ENCODE measurements around the gene LY6G5C. TPM values are rescaled to one million over a fixed set of nuclear protein-coding genes. Genes with fewer than 3 reads are reported as not detected.

LY6G5C gene
- polyA plus RNA-seq, 1 experiment: 2.0 TPM

DNA sequence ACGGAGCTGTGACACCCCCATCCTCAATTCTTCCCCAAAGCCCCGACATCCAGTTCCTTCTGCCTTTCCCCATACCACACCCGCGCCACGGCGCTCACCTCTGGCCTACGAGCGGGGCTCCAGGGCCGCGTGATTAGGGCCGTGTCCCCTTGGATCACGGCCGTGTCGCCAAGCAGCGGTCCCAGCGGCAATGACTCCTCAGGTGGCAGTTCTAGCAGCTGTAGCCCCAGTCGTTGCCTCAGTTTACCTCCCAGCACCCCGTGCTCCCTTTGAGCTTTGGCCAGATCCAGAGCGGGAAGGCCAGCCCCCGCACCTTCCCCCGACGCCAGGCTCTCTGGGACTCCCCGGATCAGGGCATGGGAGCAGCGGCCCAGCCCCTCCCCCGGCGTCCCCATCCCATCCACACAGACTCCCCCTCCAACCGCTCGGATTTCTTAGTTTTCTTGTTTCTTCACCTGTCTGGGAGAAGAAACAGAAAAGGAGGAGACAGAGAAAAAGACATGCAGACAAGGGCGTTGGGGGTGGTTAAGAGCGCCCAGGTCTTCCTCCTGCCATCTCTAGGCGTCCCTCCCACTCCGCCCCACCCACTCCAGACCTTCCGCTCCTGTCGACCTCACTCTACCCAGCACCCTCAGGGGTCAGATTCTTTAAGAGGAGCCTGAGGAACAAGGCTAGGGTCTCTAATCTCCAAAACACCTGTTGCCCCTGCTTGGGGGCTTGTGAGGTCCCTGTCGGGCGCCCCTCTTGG, 48.1 kb upstream of the LY6G5C start, which contains the start of gene DDAH2:
Gene DDAH2, minus strand, starts transcription at position 533 of the 748 bp plus-strand sequence. Its CDS starts 138 bp downstream, at position 395.
- TF ChIP-seq, protein P1, sequence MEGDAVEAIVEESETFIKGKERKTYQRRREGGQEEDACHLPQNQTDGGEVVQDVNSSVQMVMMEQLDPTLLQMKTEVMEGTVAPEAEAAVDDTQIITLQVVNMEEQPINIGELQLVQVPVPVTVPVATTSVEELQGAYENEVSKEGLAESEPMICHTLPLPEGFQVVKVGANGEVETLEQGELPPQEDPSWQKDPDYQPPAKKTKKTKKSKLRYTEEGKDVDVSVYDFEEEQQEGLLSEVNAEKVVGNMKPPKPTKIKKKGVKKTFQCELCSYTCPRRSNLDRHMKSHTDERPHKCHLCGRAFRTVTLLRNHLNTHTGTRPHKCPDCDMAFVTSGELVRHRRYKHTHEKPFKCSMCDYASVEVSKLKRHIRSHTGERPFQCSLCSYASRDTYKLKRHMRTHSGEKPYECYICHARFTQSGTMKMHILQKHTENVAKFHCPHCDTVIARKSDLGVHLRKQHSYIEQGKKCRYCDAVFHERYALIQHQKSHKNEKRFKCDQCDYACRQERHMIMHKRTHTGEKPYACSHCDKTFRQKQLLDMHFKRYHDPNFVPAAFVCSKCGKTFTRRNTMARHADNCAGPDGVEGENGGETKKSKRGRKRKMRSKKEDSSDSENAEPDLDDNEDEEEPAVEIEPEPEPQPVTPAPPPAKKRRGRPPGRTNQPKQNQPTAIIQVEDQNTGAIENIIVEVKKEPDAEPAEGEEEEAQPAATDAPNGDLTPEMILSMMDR (IDR thresholded peaks at IDR 0.05; ENCODE audit: low read depth, low read length): no peak
- Histone ChIP-seq H3K27ac (ENCODE audit: low read depth, low read length) (peak within 1 kb of the TSS; percentile 90), H3K4me3 (ENCODE audit: low read depth, low read length) (peak within 1 kb of the TSS; percentile 90), H3K27me3 (ENCODE audit: control insufficient read depth, insufficient read depth, low read length) (no peaks in the 10 kb centered on the region), H3K9me3 (ENCODE audit: control insufficient read depth, insufficient read depth, low read length) (peaks cover 4% of the 10 kb centered on the region; the same call in 1 of the 2 replicates)
- ChIA-PET CTCF (interaction anchor here (0.6 to 2.8 kb wide), 7 partner anchors 10 to 223 kb away, joined by 3 to 11 read pairs (median 4); partner anchors contain the start of gene MSH5), POLR2A (interaction anchor here (0.5 to 1.4 kb wide), 5 partner anchors 11 to 99 kb away, joined by 3 to 8 read pairs (median 3); partner anchors contain the start of genes HSPA1A, HSPA1B, HSPA1L and LSM2)
- no peak for DNase-seq (ENCODE audit: low read depth, low spot score)

DNA sequence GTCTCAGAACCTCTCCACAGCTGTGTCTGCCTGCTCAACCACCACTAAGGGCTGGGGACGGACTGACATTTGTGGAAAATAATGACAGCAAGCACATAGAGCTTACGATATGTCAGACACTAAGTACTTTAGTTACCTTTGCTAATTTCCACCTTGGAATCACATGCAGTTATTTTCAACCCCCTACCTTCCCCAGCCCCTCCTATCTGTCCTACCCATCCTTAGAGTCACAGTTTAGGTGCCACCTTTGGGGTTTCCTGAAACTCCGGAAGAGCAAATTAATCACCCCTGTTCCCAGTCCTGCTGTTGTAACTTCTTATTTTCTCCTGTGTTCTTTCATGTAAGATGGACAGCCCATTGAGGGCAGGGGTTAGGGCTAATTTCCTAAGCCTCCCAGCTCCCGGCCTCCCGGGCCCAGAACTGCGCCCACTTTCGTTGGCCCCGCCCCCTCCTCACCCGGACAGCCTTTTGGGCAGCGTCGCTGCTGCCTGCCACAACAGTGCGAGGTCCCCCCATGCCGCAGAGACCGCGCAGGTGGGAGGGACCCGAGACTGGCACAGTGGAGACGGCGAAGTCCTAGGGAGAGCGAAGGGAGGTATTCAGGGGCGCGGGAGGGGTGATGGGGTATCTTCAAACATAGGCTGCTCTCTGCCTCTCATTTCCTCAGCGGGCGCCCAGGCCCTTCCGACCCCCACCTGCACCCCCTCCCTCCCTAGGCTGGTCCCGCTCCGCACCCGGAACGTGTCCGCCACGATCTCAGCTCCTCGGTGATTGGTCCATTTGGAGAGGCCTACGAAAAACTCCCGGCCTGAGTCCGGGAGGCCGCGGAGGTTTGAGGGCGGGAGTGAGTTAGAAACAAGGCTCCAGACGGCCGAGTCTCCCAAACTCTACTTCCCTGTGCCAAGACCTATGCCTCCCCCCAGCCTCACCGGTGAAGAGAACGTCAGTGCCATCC, 47.1 kb upstream of the LY6G5C start:
- Histone ChIP-seq H3K9me3 (ENCODE audit: control insufficient read depth, insufficient read depth, low read length) (peaks cover 4% of the 10 kb centered on the region; the same call in 1 of the 2 replicates), H3K27me3 (ENCODE audit: control insufficient read depth, insufficient read depth, low read length) (no peaks in the 10 kb centered on the region), H3K27ac (ENCODE audit: low read depth, low read length) (no peak overlapping the region), H3K4me3 (ENCODE audit: low read depth, low read length) (peak overlapping the region; percentile 90)
- POLR2A ChIA-PET: interaction anchor here (0.6 kb wide), 1 partner anchor 43 kb away, joined by 4 read pairs; no protein-coding TSS in a partner anchor
- CTCF ChIA-PET: interaction anchor here (2.8 kb wide), 1 partner anchor 103 kb away, joined by 11 read pairs; no protein-coding TSS in a partner anchor
- DNase-seq (ENCODE audit: low read depth, low spot score): no peak
- TF ChIP-seq, protein P1 (IDR thresholded peaks at IDR 0.05; ENCODE audit: low read depth, low read length): no peak

GRCh38 chr6:31727034-31727716, 46.3 kb upstream of the LY6G5C start:
- H3K27ac ChIP-seq (ENCODE audit: low read depth, low read length): no peak overlapping the region
- ChIA-PET POLR2A (no interaction called here), CTCF (no interaction called here)
- TF ChIP-seq, protein P1 (IDR thresholded peaks at IDR 0.05; ENCODE audit: low read depth, low read length): no peak
- peaks cover 4% of the 10 kb centered on the region; the same call in 1 of the 2 replicates for H3K9me3 ChIP-seq (ENCODE audit: control insufficient read depth, insufficient read depth, low read length)
- no peaks in the 10 kb centered on the region for H3K27me3 ChIP-seq (ENCODE audit: control insufficient read depth, insufficient read depth, low read length)
- DNase-seq (ENCODE audit: low read depth, low spot score): no peak
- no peak overlapping the region for H3K4me3 ChIP-seq (ENCODE audit: low read depth, low read length)

GRCh38 chr6:31725502-31726350, 44.9 kb upstream of the LY6G5C start:
- Histone ChIP-seq H3K27ac (ENCODE audit: low read depth, low read length) (no peak overlapping the region), H3K4me3 (ENCODE audit: low read depth, low read length) (no peak overlapping the region), H3K9me3 (ENCODE audit: control insufficient read depth, insufficient read depth, low read length) (peaks cover 4% of the 10 kb centered on the region; the same call in 1 of the 2 replicates), H3K27me3 (ENCODE audit: control insufficient read depth, insufficient read depth, low read length) (peaks cover 7% of the 10 kb centered on the region)
- CTCF ChIA-PET: no interaction called here
- TF ChIP-seq, protein P1 (IDR thresholded peaks at IDR 0.05; ENCODE audit: low read depth, low read length): no peak
- DNase-seq (ENCODE audit: low read depth, low spot score): no peak
- POLR2A ChIA-PET: interaction anchor here (1.6 to 2.1 kb wide), 2 partner anchors 22 to 102 kb away, joined by 4 to 5 read pairs; partner anchors contain the start of genes ABHD16A and HSPA1B
